DMS 273 (cell line): Measurements from ENCODE around the gene SHMT1.

Source experiments
- DNase-seq: peaks from one replicate; lab custom pipeline; 2025; ENCODE audit not compliant: unreplicated experiment; lab: John Stamatoyannopoulos, UW

The SHMT1 gene

DNA sequence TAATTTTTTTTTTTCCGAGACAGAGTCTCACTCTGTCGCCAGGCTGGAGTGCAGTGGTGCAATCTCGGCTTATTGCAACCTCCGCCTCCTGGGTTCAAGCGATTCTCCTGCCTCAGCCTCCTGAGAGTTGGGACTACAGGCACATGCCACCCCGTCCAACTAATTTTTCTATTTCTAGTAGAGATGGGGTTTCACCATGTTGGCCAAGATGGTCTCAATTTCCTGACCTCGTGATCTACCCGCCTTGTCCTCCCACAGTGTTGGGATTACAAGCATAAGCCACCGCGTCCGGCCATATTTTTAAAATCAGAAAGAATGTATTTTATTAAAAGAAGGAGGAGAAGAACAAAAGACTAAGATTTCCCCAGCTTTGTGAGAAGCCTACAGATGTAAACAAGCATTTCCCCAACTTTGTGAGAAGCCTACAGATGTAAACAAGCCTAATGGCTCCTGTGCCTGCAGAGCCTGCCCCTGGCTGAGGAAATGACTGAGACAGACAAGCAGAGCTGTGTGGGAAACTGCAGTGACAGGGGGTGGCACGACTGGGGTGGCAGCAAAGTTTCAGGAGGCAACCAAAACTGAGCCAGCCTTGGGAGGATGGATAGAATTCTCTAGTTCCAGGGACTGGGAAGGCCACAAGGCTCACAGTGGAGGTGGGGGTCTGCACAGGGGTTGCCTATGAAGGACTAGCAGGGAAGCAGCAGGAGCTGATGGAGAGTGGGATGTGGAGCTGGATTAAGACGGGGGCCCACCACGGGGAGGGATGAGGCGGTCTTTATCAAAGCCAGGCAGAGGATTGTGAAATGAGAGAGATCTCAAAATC is 71.4 kb downstream of the SHMT1 start:
- DNase-seq = no peak

DNA sequence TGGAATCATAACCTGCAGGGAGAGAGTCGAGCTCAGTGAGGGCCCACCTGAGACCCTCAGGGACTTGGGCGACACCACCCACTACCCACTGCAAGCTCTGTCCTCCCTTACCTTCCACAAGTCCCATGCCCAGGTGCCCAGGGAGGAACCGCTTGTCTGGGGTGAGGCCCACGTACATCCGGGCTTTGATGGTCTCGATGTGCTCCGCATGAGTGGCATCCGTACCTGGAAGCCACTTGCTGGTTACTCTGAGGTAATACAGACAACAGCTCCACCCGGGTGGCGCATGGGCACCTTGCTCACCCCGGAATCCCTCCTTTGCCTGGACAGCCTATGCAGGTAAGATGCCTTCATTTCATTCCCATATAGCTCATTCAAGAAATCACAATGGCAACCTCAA is 78.1 kb downstream of the SHMT1 start:
- no peak for DNase-seq

- no peak for DNase-seq
Measured at GRCh38 chr17:18281788-18282187, 81.6 kb downstream of the SHMT1 start.

DNA sequence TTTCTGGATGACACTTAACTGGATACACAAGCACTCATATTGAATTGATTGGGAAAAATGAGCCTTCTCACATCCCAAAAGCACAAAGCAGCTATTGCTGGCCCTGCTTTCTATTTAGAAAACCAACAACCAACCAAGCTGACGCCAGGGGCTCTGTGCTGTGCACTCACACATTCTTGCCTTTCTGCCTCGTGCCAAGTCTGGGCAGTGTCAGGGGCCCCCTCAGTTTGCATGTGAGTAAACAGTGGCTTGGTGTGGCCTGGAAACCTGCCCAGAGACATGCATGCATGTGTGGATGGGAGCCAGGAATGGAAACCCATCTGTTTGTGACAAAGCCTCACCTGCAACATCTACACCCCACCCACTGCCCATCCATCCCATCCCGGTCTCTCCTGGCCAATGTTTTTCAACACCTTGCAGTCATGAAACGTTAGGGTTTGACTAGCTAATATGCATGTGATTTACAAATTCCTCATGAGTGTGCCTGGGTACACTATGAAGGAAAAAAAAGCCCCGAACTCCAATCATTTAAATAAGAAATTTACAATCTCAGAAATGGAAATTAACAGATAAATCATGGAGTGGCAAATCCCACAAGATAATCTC is 82.5 kb downstream of the SHMT1 start:
- peak; percentile 15 for DNase-seq

DNA sequence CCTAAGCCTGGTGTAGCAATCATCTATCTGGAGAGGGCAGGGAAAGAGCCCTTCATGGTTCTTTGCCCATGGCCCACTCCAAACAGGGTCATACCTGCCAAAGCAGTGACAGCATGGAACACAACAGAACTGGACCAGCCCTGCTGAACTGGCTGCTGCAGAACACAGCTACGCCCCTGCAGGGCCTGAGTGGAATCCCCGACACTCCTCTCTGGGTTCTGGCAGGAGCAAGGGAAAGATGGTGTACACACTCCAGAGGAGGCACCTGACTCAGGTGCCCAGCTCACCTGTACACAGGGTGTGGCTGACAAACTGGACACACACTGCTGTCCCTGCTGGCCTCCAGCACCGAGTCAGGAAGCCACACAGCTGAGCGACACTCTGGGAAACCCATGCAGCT is 83.1 kb downstream of the SHMT1 start:
- no peak for DNase-seq

- no peak for DNase-seq
Measured at GRCh38 chr17:18278867-18279266, 84.5 kb downstream of the SHMT1 start.
